Upper lobe of left lung (tissue), 6 donors: ENCODE measurements around the gene TRIM15. TPM values are rescaled to one million over a fixed set of nuclear protein-coding genes. Genes with fewer than 3 reads are reported as not detected.

Experiments
- ATAC-seq, 2 donors: fragments of 200-7000 bp; cut with Tn5 transposase; one replicate each; pipeline ENCODE4 v1.9.1; 2022; ENCODE audit warnings: mild to moderate bottlenecking in 2 of 2, moderate library complexity in 2 of 2; ENCODE audit not compliant: low FRiP score in 2 of 2
- DNase-seq, 2 donors: peaks; one replicate each; pipeline ENCODE4 v3.0.0-alpha.2; 2019 to 2020
- H3K27ac ChIP-seq, 4 donors: fragments of 200-600 bp; sonication (generic); one replicate each; pipeline ENCODE4 v1.5.1; 2016 to 2019
- H3K27me3 ChIP-seq, 4 donors: fragments of 200-600 bp; sonication (generic); one replicate each; pipeline ENCODE4 v1.5.1; 2017 to 2019
- H3K36me3 ChIP-seq, 4 donors: fragments of 200-600 bp; sonication (generic); one replicate each; pipeline ENCODE4 v1.5.1; 2016 to 2019
- H3K4me1 ChIP-seq, 4 donors: fragments of 200-600 bp; sonication (generic); one replicate each; pipeline ENCODE4 v1.5.1; 2018 to 2019
- H3K4me3 ChIP-seq, 4 donors: fragments of 200-600 bp; sonication (generic); one replicate each; pipeline ENCODE4 v1.5.1; 2017 to 2019; ENCODE audit warnings: mild to moderate bottlenecking in 2 of 4, moderate library complexity in 1 of 4
- H3K9me3 ChIP-seq, 4 donors: fragments of 200-600 bp; sonication (generic); one replicate each; pipeline ENCODE4 v1.5.1; 2018 to 2019
- CTCF ChIP-seq, 6 experiments: fragments of 450-650 bp in 4 of 6; fragments of 200-600 bp in 2 of 6; sonication (generic) in 2 of 6; IDR thresholded peaks; one replicate each; pipeline ENCODE4 v1.5.1; 2016 to 2019; ENCODE audit warnings: antibody characterized with exemption in 6 of 6
- EP300 ChIP-seq, 4 donors: sonication (generic); formaldehyde crosslinking; IDR thresholded peaks; one replicate each; pipeline ENCODE4 v1.5.1; 2017; ENCODE audit warnings: antibody characterized with exemption in 4 of 4, control low read depth in 2 of 4
- POLR2A ChIP-seq, 4 donors: fragments of 450-650 bp; IDR thresholded peaks; one replicate each; pipeline ENCODE4 v1.5.1; 2016 to 2017; ENCODE audit warnings: antibody characterized with exemption in 4 of 4, mild to moderate bottlenecking in 2 of 4
- POLR2AphosphoS5 ChIP-seq, 2 donors: sonication (generic); formaldehyde crosslinking; IDR thresholded peaks; one replicate each; pipeline ENCODE4 v1.5.1; 2017; ENCODE audit warnings: antibody characterized with exemption in 2 of 2
- WGBS, 2 donors: methylation state at CpG; one replicate each; pipeline ENCODE4 v1.1.5; 2017 to 2018; 5-methylcytosine and 5-hydroxymethylcytosine counted together
- total RNA-seq, 6 donors: library from RNA; depleted of rRNA in 4 of 6; stranded (reverse); fragments of >200 nt in 4 of 6; gene quantifications; one replicate each; pipeline versions ENCODE4 v1.1.0 to v1.2.1, GENCODE V29; 2016 to 2021
- donor health status: DM: no; HTN: no; CAD: no; lungs with moderate emphysema.
- donor health status: DM: no; HTN: yes; CAD: no; lungs with severe emphysema.

TRIM15 gene
- total RNA-seq, 6 donors from 2014 or later: 0.30 to 1.0 TPM; not detected in 4

GRCh38 chr6:30180145-30180544, 16.8 kb downstream of the TRIM15 start:
- WGBS, 2 donors: 83 to 93% methylated on average over 1 of the region's 1 CpG
- Histone ChIP-seq H3K36me3 (peaks cover 0 to 11% (median 5%) of the 10 kb centered on the region in 4 donors), H3K27me3 (no peaks in the 10 kb centered on the region), H3K4me3 (no peak overlapping the region), H3K4me1 (no peaks in the 10 kb centered on the region), H3K27ac (no peak overlapping the region), H3K9me3 (peaks cover 0 to 7% (median 3%) of the 10 kb centered on the region in 4 donors)
- no peak for TF ChIP-seq EP300 (IDR thresholded peaks at IDR 0.05)
- TF ChIP-seq POLR2AphosphoS5 (IDR thresholded peaks at IDR 0.05): no peak
- TF ChIP-seq CTCF (IDR thresholded peaks at IDR 0.05): no peak
- TF ChIP-seq POLR2A (IDR thresholded peaks at IDR 0.05): no peak
- ATAC-seq: no peak
- no peak for DNase-seq

- 92 to 97% methylated on average over 5 of the region's 5 CpGs for WGBS, 2 donors
- peaks cover 0 to 7% (median 2%) of the 10 kb centered on the region in 4 donors for H3K9me3 ChIP-seq
- no peak overlapping the region for H3K4me3 ChIP-seq
- TF ChIP-seq POLR2A (IDR thresholded peaks at IDR 0.05): no peak
- TF ChIP-seq EP300 (IDR thresholded peaks at IDR 0.05): no peak
- TF ChIP-seq CTCF (IDR thresholded peaks at IDR 0.05): no peak
- TF ChIP-seq POLR2AphosphoS5 (IDR thresholded peaks at IDR 0.05): no peak
- no peaks in the 10 kb centered on the region for H3K27me3 ChIP-seq
- DNase-seq (no peak), ATAC-seq (peak in 1 of 2 donors; percentile 11)
- H3K36me3 ChIP-seq: peaks cover 10 to 49% (median 33%) of the 10 kb centered on the region in 4 donors
- H3K4me1 ChIP-seq: no peaks in the 10 kb centered on the region
- no peak overlapping the region for H3K27ac ChIP-seq
These were observed 21.2 kb downstream of the TRIM15 start for GRCh38 chr6:30184417-30185031.

- Histone ChIP-seq H3K9me3 (no peaks in the 10 kb centered on the region), H3K4me3 (no peak overlapping the region), H3K4me1 (no peaks in the 10 kb centered on the region), H3K27ac (no peak overlapping the region), H3K36me3 (peaks cover 19 to 63% (median 45%) of the 10 kb centered on the region in 4 donors), H3K27me3 (no peaks in the 10 kb centered on the region)
- WGBS, 2 donors: 93% methylated on average over 17 to 20 of the region's 20 CpGs
- no peak for ATAC-seq
- peak in 1 of 2 donors; percentile 63 for DNase-seq
- no peak for TF ChIP-seq CTCF (IDR thresholded peaks at IDR 0.05)
- TF ChIP-seq POLR2AphosphoS5 (IDR thresholded peaks at IDR 0.05): no peak
- no peak for TF ChIP-seq POLR2A (IDR thresholded peaks at IDR 0.05)
- no peak for TF ChIP-seq EP300 (IDR thresholded peaks at IDR 0.05)
These were observed 22.6 kb downstream of the TRIM15 start for GRCh38 chr6:30185846-30186484.

- 95 to 100% methylated on average over 1 to 5 of the region's 5 CpGs for WGBS, 2 donors
- TF ChIP-seq POLR2AphosphoS5 (IDR thresholded peaks at IDR 0.05) (no peak), CTCF (IDR thresholded peaks at IDR 0.05) (no peak), EP300 (IDR thresholded peaks at IDR 0.05) (no peak), POLR2A (IDR thresholded peaks at IDR 0.05) (no peak)
- Histone ChIP-seq H3K27me3 (no peaks in the 10 kb centered on the region), H3K9me3 (no peaks in the 10 kb centered on the region), H3K27ac (no peak overlapping the region), H3K36me3 (peaks cover 19 to 86% (median 55%) of the 10 kb centered on the region in 4 donors), H3K4me1 (no peaks in the 10 kb centered on the region), H3K4me3 (no peak overlapping the region)
- no peak for DNase-seq
- ATAC-seq: no peak
These were observed 25.2 kb downstream of the TRIM15 start for GRCh38 chr6:30188541-30188940.
